Skeletal muscle cell (primary cell): Measurements from ENCODE around the gene ARHGAP27.
A peak's percentile ranks its signal among the peaks of the same experiment; 100 is the strongest.
"Not testable (repeated sequence)": the region's sequence is repeated elsewhere in the genome, so short reads cannot be mapped to it uniquely, and the experiment has no call there.

Experiments
- DNase-seq: peaks from one replicate; pipeline ENCODE4 v3.0.0-alpha.2; 2010; ENCODE audit warnings: low read depth
- H3K4me3 ChIP-seq: 2 replicates; pipeline ENCODE4 v1.5.1; 2011; ENCODE audit warnings: low read depth, mild to moderate bottlenecking, control low read depth, low read length, moderate library complexity

ARHGAP27 gene

GRCh38 chr17:45432405-45433158, at the start of gene ARHGAP27:
Gene ARHGAP27, minus strand, starts transcription at chr17:45432870. Its CDS starts 2,591 bp downstream, at chr17:45430279.
- DNase-seq: no peak
- H3K4me3 ChIP-seq: peak within 1 kb of the TSS; percentile 42

GRCh38 chr17:45482317-45482716, 49.6 kb upstream of the ARHGAP27 start:
- not testable (repeated sequence) for DNase-seq, H3K4me3 ChIP-seq

GRCh38 chr17:45475436-45475835, 42.8 kb upstream of the ARHGAP27 start:
- not testable (repeated sequence) for DNase-seq, H3K4me3 ChIP-seq

- not testable (repeated sequence) for DNase-seq, H3K4me3 ChIP-seq
Measured at GRCh38 chr17:45472249-45472648, 39.6 kb upstream of the ARHGAP27 start.

- H3K4me3 ChIP-seq, DNase-seq: not testable (repeated sequence)
Measured at GRCh38 chr17:45469204-45469563, 36.5 kb upstream of the ARHGAP27 start.

GRCh38 chr17:45468293-45469203, 35.9 kb upstream of the ARHGAP27 start:
- not testable (repeated sequence) for H3K4me3 ChIP-seq, DNase-seq

GRCh38 chr17:45461524-45462327, 29.1 kb upstream of the ARHGAP27 start:
- not testable (repeated sequence) for H3K4me3 ChIP-seq, DNase-seq

- not testable (repeated sequence) for H3K4me3 ChIP-seq, DNase-seq
Measured at GRCh38 chr17:45460422-45460821, 27.8 kb upstream of the ARHGAP27 start.

- not testable (repeated sequence) for DNase-seq, H3K4me3 ChIP-seq
Measured at GRCh38 chr17:45454341-45454740, 21.7 kb upstream of the ARHGAP27 start.

GRCh38 chr17:45453731-45454130, 21.1 kb upstream of the ARHGAP27 start:
- not testable (repeated sequence) for DNase-seq, H3K4me3 ChIP-seq

GRCh38 chr17:45453225-45453534, 20.5 kb upstream of the ARHGAP27 start:
- DNase-seq, H3K4me3 ChIP-seq: not testable (repeated sequence)

GRCh38 chr17:45452329-45453224, 19.9 kb upstream of the ARHGAP27 start:
- DNase-seq, H3K4me3 ChIP-seq: not testable (repeated sequence)

GRCh38 chr17:45451660-45452059, 19.0 kb upstream of the ARHGAP27 start:
- H3K4me3 ChIP-seq, DNase-seq: not testable (repeated sequence)

GRCh38 chr17:45451131-45451530, 18.5 kb upstream of the ARHGAP27 start:
- no peak overlapping the region for H3K4me3 ChIP-seq
- no peak for DNase-seq

GRCh38 chr17:45449708-45450329, 17.1 kb upstream of the ARHGAP27 start:
- not testable (repeated sequence) for H3K4me3 ChIP-seq, DNase-seq

- DNase-seq, H3K4me3 ChIP-seq: not testable (repeated sequence)
Measured at GRCh38 chr17:45449260-45449659, 16.6 kb upstream of the ARHGAP27 start.

GRCh38 chr17:45448483-45448882, 15.8 kb upstream of the ARHGAP27 start:
- DNase-seq, H3K4me3 ChIP-seq: not testable (repeated sequence)

GRCh38 chr17:45448066-45448465, 15.4 kb upstream of the ARHGAP27 start:
- H3K4me3 ChIP-seq, DNase-seq: not testable (repeated sequence)
